HG02798 (cell line): ENCODE data around the gene PLD1.
"Not testable (repeated sequence)": the region's sequence is repeated elsewhere in the genome, so short reads cannot be mapped to it uniquely, and the experiment has no call there.

Experiments used
- ATAC-seq: cut with Tn5 transposase; IDR thresholded peaks from one replicate; pipeline ENCODE4 v1.9.1; 2021; ENCODE audit warnings: mild to moderate bottlenecking; ENCODE audit not compliant: unreplicated experiment, poor library complexity

The PLD1 gene

GRCh38 chr3:171752329-171752728 is 58.0 kb downstream of the PLD1 start:
- ATAC-seq = peak; percentile 36

- no peak for ATAC-seq
These were observed 61.2 kb downstream of the PLD1 start for GRCh38 chr3:171749124-171749523.

GRCh38 chr3:171748064-171748924 is 62.0 kb downstream of the PLD1 start:
- ATAC-seq = no peak

GRCh38 chr3:171747223-171747920 is 62.9 kb downstream of the PLD1 start:
- ATAC-seq = no peak

GRCh38 chr3:171746320-171747222 is 63.7 kb downstream of the PLD1 start:
- not testable (repeated sequence) for ATAC-seq

- ATAC-seq = no peak
These were observed 64.5 kb downstream of the PLD1 start for GRCh38 chr3:171745577-171746319.

- no peak for ATAC-seq
These were observed 66.0 kb downstream of the PLD1 start for GRCh38 chr3:171744158-171744741.

GRCh38 chr3:171743327-171744157 is 66.7 kb downstream of the PLD1 start:
- ATAC-seq = no peak

- no peak for ATAC-seq
These were observed 68.9 kb downstream of the PLD1 start for GRCh38 chr3:171741377-171741776.

- no peak for ATAC-seq
These were observed 73.7 kb downstream of the PLD1 start for GRCh38 chr3:171736556-171736955.

- ATAC-seq = no peak
These were observed 76.7 kb downstream of the PLD1 start for GRCh38 chr3:171733561-171733960.

GRCh38 chr3:171732756-171733155 is 77.5 kb downstream of the PLD1 start:
- ATAC-seq = no peak

- ATAC-seq = no peak
These were observed 78.6 kb downstream of the PLD1 start for GRCh38 chr3:171731691-171732090.

- ATAC-seq = no peak
These were observed 80.6 kb downstream of the PLD1 start for GRCh38 chr3:171729452-171730334.

- ATAC-seq = no peak
These were observed 83.0 kb downstream of the PLD1 start for GRCh38 chr3:171727288-171727687.

- no peak for ATAC-seq
These were observed 91.6 kb downstream of the PLD1 start for GRCh38 chr3:171718493-171719185.

- no peak for ATAC-seq
These were observed 95.1 kb downstream of the PLD1 start for GRCh38 chr3:171715155-171715554.
